Aorta (tissue), 5 donors: ENCODE measurements around the gene IP6K2. TPM values are rescaled to one million over a fixed set of nuclear protein-coding genes. Genes with fewer than 3 reads are reported as not detected.

Source experiments
- ATAC-seq: fragments of 200-7000 bp; cut with Tn5 transposase; one replicate; pipeline ENCODE4 v1.9.1; 2022; ENCODE audit warnings: moderate library complexity; ENCODE audit not compliant: low FRiP score
- DNase-seq, 2 donors: peaks; one replicate each; pipeline ENCODE4 v3.0.0-alpha.2; 2020
- H3K27ac ChIP-seq, 2 donors: one replicate each; pipeline ENCODE4 v1.5.1; 2013; ENCODE audit warnings: low read length in 2 of 2, mild to moderate bottlenecking in 2 of 2, moderate library complexity in 2 of 2, control low read depth in 1 of 2, inconsistent platforms in 1 of 2, low read depth in 1 of 2
- H3K27me3 ChIP-seq, 2 donors: one replicate each; pipeline ENCODE4 v1.6.1; 2013; ENCODE audit warnings: control low read depth in 1 of 2, low read length in 1 of 2, mild to moderate bottlenecking in 1 of 2, moderate library complexity in 1 of 2; ENCODE audit not compliant: insufficient read depth in 2 of 2, control insufficient read depth in 1 of 2
- H3K36me3 ChIP-seq, 2 donors: one replicate each; pipeline ENCODE4 v1.6.1; 2013; ENCODE audit warnings: control low read depth in 1 of 2, low read length in 1 of 2, mild to moderate bottlenecking in 1 of 2; ENCODE audit not compliant: insufficient read depth in 2 of 2, control insufficient read depth in 1 of 2
- H3K4me1 ChIP-seq, 2 donors: one replicate each; pipeline ENCODE4 v1.6.1; 2013; ENCODE audit warnings: low read length in 2 of 2, control low read depth in 1 of 2, mild to moderate bottlenecking in 1 of 2, moderate library complexity in 1 of 2; ENCODE audit not compliant: insufficient read depth in 2 of 2, control insufficient read depth in 1 of 2
- H3K4me3 ChIP-seq, 2 donors: one replicate each; pipeline ENCODE4 v1.5.1; 2013; ENCODE audit warnings: low read length in 2 of 2, control low read depth in 1 of 2, mild to moderate bottlenecking in 1 of 2
- H3K9me3 ChIP-seq: one replicate; pipeline ENCODE4 v1.6.1; 2013; ENCODE audit warnings: mild to moderate bottlenecking, low read length; ENCODE audit not compliant: control insufficient read depth
- WGBS, 2 donors: extraction: QIAGEN DNeasy Blood & Tissue Kit; methylation state at CpG; one replicate each; pipeline ENCODE4 v1.1.7; 2013; 5-methylcytosine and 5-hydroxymethylcytosine counted together
- intact Hi-C, 2 donors: fragments of 100-400 bp; cut with DNase I; formaldehyde crosslinking; loops; one replicate each; pipeline versions ENCODE4 v1.14.2 to v1.15.0; 2022
- polyA plus RNA-seq, 2 donors: library from polyadenylated mRNA; stranded (reverse); fragments of 200-250 nt; gene quantifications; one replicate each; pipeline ENCODE4 v1.2.3, GENCODE V29; 2013
- total RNA-seq, 2 donors: library from RNA; stranded (reverse); fragmentation: NEBNext Ultra II Directional; extraction: Animal tissue kit (Norgen Biotek cat#: 25700); gene quantifications; one replicate each; pipeline ENCODE4 v1.2.1, GENCODE V29; 2021
- donor health status: healthy with polysubstance abuse.
- donor health status: Bipolar disorder and iron deficiency.
- donor health status: DM: no; HTN: no; CAD: no.
- donor health status: DM: no; HTN: no; CAD: no.
- donor health status: DM: yes; HTN: yes; CAD: no.

IP6K2 gene
- total and polyA plus RNA-seq, 4 donors: 43.9 to 105 (median 52.4) TPM

GRCh38 chr3:48674505-48674904 is 42.5 kb downstream of the IP6K2 start:
- H3K4me1 ChIP-seq: no peaks in the 10 kb centered on the region
- no peaks in the 10 kb centered on the region for H3K9me3 ChIP-seq
- intact Hi-C loops: no loop called here
- ATAC-seq (no peak), DNase-seq (no peak)
- no peak overlapping the region for H3K4me3 ChIP-seq
- H3K27me3 ChIP-seq: no peaks in the 10 kb centered on the region
- no peak overlapping the region for H3K27ac ChIP-seq
- H3K36me3 ChIP-seq: peaks cover 0 to 5% of the 10 kb centered on the region in 2 donors
- 90 to 94% methylated on average over 9 of the region's 9 CpGs for WGBS, 2 donors

- H3K4me1 ChIP-seq: no peaks in the 10 kb centered on the region
- no peaks in the 10 kb centered on the region for H3K9me3 ChIP-seq
- intact Hi-C loops: no loop called here
- no peak overlapping the region for H3K27ac ChIP-seq
- H3K4me3 ChIP-seq: no peak overlapping the region
- no peak for DNase-seq
- H3K36me3 ChIP-seq: no peaks in the 10 kb centered on the region
- no peaks in the 10 kb centered on the region for H3K27me3 ChIP-seq
- no peak for ATAC-seq
- WGBS, 2 donors: 28 to 41% methylated on average over 1 of the region's 1 CpG
These were observed 44.5 kb downstream of the IP6K2 start for GRCh38 chr3:48672522-48672921.

DNA sequence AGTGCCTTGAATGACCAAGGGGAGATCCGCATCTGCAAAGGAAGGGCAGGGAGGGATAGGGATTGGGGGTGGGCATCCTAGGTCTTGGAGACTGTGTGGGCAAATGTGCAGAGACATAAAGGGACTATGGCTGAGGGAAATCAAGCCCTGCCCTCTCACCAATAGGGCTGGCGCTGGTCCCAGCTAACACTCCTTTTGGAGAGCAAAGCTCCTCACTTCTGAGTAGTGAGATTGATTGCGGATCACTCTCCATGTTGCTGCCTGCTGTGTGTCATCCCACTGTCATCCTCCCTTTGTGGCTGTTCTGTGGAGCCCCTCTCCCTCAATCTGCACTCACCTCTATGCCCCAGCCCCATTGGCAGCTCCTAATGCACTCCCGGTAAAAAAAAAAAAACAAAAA is 52.1 kb downstream of the IP6K2 start:
- WGBS, 2 donors: 83 to 90% methylated on average over 4 of the region's 4 CpGs
- Histone ChIP-seq H3K36me3 (no peaks in the 10 kb centered on the region), H3K27ac (no peak overlapping the region), H3K4me3 (no peak overlapping the region), H3K9me3 (no peaks in the 10 kb centered on the region), H3K4me1 (no peaks in the 10 kb centered on the region), H3K27me3 (no peaks in the 10 kb centered on the region)
- intact Hi-C loops: no loop called here
- no peak for DNase-seq
- ATAC-seq: no peak

GRCh38 chr3:48664313-48664644 is 52.7 kb downstream of the IP6K2 start:
- Histone ChIP-seq H3K36me3 (no peaks in the 10 kb centered on the region), H3K27ac (peak overlapping the region in 1 of 2 donors; percentile 43), H3K4me1 (no peaks in the 10 kb centered on the region), H3K27me3 (no peaks in the 10 kb centered on the region), H3K9me3 (no peaks in the 10 kb centered on the region), H3K4me3 (no peak overlapping the region)
- ATAC-seq: no peak
- intact Hi-C loops: no loop called here
- WGBS, 2 donors: 48 to 49% methylated on average over 11 of the region's 11 CpGs
- DNase-seq: no peak

DNA sequence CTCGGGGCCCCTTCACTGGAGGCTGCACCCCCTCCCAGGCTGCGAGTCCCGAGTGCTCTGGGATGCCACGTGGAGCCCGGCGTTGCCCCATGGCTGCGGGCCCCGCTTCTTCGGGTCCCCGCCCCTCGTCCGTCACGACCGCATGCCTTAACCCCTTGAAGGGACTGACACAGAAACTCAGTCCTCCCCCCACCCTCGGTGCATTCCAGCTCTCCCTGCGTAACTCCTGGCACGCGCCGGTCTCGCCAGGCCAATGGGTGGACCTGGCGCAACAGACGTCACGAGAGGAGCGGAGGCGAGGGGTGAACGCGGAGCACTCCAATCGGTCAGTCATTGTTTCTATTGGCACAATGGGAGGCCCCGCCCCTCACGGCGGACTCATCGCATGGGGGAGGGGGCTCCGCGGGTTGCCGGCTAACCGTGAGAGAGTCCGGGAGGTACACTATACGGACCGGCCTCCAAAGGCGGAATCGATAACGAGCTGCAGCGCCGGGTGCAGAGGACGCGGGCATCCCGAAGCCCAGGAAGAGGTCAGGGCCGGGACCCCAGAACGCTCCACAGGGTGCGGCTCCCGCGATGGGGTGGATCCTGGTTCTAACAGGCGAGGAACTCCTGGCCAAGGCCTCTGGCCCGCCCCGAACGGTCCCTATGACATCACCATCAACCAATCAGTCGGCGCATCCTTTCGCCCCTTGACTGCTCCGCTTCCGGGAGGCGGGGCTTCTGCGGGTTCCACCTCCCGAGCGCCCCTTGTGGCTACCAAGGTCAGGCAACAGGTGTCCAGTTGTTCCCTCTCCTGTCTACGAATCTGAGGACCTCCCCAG is 53.3 kb downstream of the IP6K2 start:
- DNase-seq: peak; percentile 96 to 98
- intact Hi-C loops: no loop called here
- H3K36me3 ChIP-seq: no peaks in the 10 kb centered on the region
- peak overlapping the region; percentile 10 to 39 for H3K4me3 ChIP-seq
- no peaks in the 10 kb centered on the region for H3K4me1 ChIP-seq
- H3K27ac ChIP-seq: peak overlapping the region; percentile 68 to 83
- H3K9me3 ChIP-seq: no peaks in the 10 kb centered on the region
- H3K27me3 ChIP-seq: no peaks in the 10 kb centered on the region
- WGBS, 2 donors: 0% methylated on average over 66 of the region's 66 CpGs
- ATAC-seq: peak; percentile 92

- ATAC-seq (peak; percentile 72), DNase-seq (peak; percentile 83 to 92)
- Histone ChIP-seq H3K27ac (peak within 1 kb of the TSS; percentile 68 to 83), H3K27me3 (no peaks in the 10 kb centered on the region), H3K4me3 (peak within 1 kb of the TSS; percentile 10 to 39), H3K36me3 (no peaks in the 10 kb centered on the region), H3K4me1 (no peaks in the 10 kb centered on the region), H3K9me3 (no peaks in the 10 kb centered on the region)
- WGBS, 2 donors: 0 to 1% methylated on average over 48 to 52 of the region's 52 CpGs
- intact Hi-C loops: no loop called here
These were observed 54.1 kb downstream of the IP6K2 start, which contains the start of gene CELSR3 for GRCh38 chr3:48662753-48663488. TSS of gene CELSR3 (minus strand) at chr3:48662886. CDS start at chr3:48662634, 252 bp downstream.

- 1 to 2% methylated on average over 27 to 46 of the region's 46 CpGs for WGBS, 2 donors
- H3K4me3 ChIP-seq: no peak overlapping the region
- no peaks in the 10 kb centered on the region for H3K4me1 ChIP-seq
- DNase-seq (peak in 1 of 2 donors; percentile 47), ATAC-seq (no peak)
- intact Hi-C loops: no loop called here
- H3K27ac ChIP-seq: no peak overlapping the region
- no peaks in the 10 kb centered on the region for H3K9me3 ChIP-seq
- no peaks in the 10 kb centered on the region for H3K36me3 ChIP-seq
- H3K27me3 ChIP-seq: no peaks in the 10 kb centered on the region
These were observed 54.8 kb downstream of the IP6K2 start for GRCh38 chr3:48662145-48662752.

DNA sequence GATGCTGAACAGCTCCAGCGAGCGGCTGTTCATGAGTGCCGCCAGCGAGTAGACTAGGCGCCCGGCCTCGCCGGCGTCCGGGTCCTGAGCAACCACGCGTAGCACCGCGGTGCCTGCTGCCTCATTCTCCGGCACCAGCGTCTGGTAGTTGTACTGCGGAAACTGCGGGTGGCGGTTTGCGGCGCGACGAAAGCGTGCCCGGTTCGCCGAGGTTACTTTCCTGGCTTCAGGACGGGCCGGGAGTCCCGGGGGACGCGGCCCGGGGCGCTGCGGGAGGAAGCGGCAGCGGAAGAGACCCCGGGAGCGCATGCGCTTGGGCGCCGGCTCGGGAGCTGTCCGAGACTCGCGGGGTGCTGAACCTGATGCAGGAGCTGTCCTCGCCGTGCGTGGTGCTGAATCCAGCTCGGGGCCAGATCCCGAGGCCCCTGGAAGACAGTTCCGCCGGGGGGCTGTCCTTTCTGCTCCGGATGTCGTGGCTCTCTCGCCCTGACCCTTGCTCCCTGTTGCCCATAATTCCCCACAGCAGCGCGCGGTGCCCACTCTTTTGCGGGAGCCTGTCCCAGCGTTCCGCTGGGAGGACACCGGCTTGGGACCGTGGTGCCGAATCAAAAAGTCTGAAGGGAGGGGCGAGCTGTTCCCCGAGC is 55.4 kb downstream of the IP6K2 start:
- Histone ChIP-seq H3K27ac (no peak overlapping the region), H3K9me3 (no peaks in the 10 kb centered on the region), H3K4me1 (no peaks in the 10 kb centered on the region), H3K27me3 (no peaks in the 10 kb centered on the region), H3K36me3 (no peaks in the 10 kb centered on the region), H3K4me3 (no peak overlapping the region)
- peak; percentile 71 for ATAC-seq
- intact Hi-C loops: no loop called here
- peak; percentile 78 to 91 for DNase-seq
- WGBS, 2 donors: 1% methylated on average over 67 of the region's 67 CpGs
